ENCODE measurements around the gene PAQR9.

PAQR9 gene

GRCh38 chr3:142947799-142948575, 15.5 kb downstream of the PAQR9 start:
- DNase-seq: no peak
- H3K4me1 ChIP-seq (ENCODE audit: insufficient read depth, low read length): no peaks in the 10 kb centered on the region
- H2AFZ ChIP-seq (ENCODE audit: low read depth, low read length): no peak overlapping the region
- H3K27ac ChIP-seq (ENCODE audit: low read length): no peak overlapping the region
- no peaks in the 10 kb centered on the region for H4K20me1 ChIP-seq (ENCODE audit: insufficient read depth, low read length)
- no peaks in the 10 kb centered on the region for H3K79me2 ChIP-seq (ENCODE audit: insufficient read depth, low read length)
- H3K36me3 ChIP-seq (ENCODE audit: insufficient read depth, low read length): no peaks in the 10 kb centered on the region
- peaks cover 9% of the 10 kb centered on the region for H3K27me3 ChIP-seq (ENCODE audit: insufficient read depth, low read length, poor library complexity)
- H3K4me3 ChIP-seq (ENCODE audit: low read depth in 1 of 2, low read length in 2 of 2): no peak overlapping the region
- TF ChIP-seq EZH2 (IDR thresholded peaks at IDR 0.05; ENCODE audit: borderline replicate concordance, low read depth, low read length, severe bottlenecking): no peak
- TF ChIP-seq CTCF (IDR thresholded peaks at IDR 0.05; ENCODE audit: borderline replicate concordance, extremely low read depth, low read length, poor library complexity, severe bottlenecking): no peak
- no peak overlapping the region for H3K9ac ChIP-seq (ENCODE audit: low read depth, low read length)
- H3K9me3 ChIP-seq (ENCODE audit: insufficient read depth, low read length, severe bottlenecking): no peaks in the 10 kb centered on the region
- no peak overlapping the region for H3K4me2 ChIP-seq (ENCODE audit: insufficient read depth, low read length)
- no peak for ATAC-seq (ENCODE audit: insufficient read depth, low read depth)

- Histone ChIP-seq H2AFZ (ENCODE audit: low read depth, low read length) (no peak overlapping the region), H3K4me3 (ENCODE audit: low read depth in 1 of 2, low read length in 2 of 2) (no peak overlapping the region), H3K36me3 (ENCODE audit: insufficient read depth, low read length) (no peaks in the 10 kb centered on the region), H3K4me2 (ENCODE audit: insufficient read depth, low read length) (no peak overlapping the region), H3K27me3 (ENCODE audit: insufficient read depth, low read length, poor library complexity) (peaks cover 6% of the 10 kb centered on the region), H3K4me1 (ENCODE audit: insufficient read depth, low read length) (no peaks in the 10 kb centered on the region), H3K27ac (ENCODE audit: low read length) (no peak overlapping the region), H3K79me2 (ENCODE audit: insufficient read depth, low read length) (no peaks in the 10 kb centered on the region), H4K20me1 (ENCODE audit: insufficient read depth, low read length) (no peaks in the 10 kb centered on the region), H3K9ac (ENCODE audit: low read depth, low read length) (no peak overlapping the region), H3K9me3 (ENCODE audit: insufficient read depth, low read length, severe bottlenecking) (no peaks in the 10 kb centered on the region)
- ATAC-seq (ENCODE audit: insufficient read depth, low read depth): no peak
- no peak for DNase-seq
- TF ChIP-seq EZH2 (IDR thresholded peaks at IDR 0.05; ENCODE audit: borderline replicate concordance, low read depth, low read length, severe bottlenecking) (no peak), CTCF (IDR thresholded peaks at IDR 0.05; ENCODE audit: borderline replicate concordance, extremely low read depth, low read length, poor library complexity, severe bottlenecking) (no peak)
Measured at GRCh38 chr3:142947352-142947751, 16.1 kb downstream of the PAQR9 start.

- no peak overlapping the region for H3K9ac ChIP-seq (ENCODE audit: low read depth, low read length)
Measured at GRCh38 chr3:142946861-142947260, 16.6 kb downstream of the PAQR9 start.

More at GRCh38 chr3:142946861-142947260, 16.6 kb downstream of the PAQR9 start:
- DNase-seq: no peak
- H3K9me3 ChIP-seq (ENCODE audit: insufficient read depth, low read length, severe bottlenecking): no peaks in the 10 kb centered on the region
- TF ChIP-seq CTCF (IDR thresholded peaks at IDR 0.05; ENCODE audit: borderline replicate concordance, extremely low read depth, low read length, poor library complexity, severe bottlenecking): no peak
- TF ChIP-seq EZH2 (IDR thresholded peaks at IDR 0.05; ENCODE audit: borderline replicate concordance, low read depth, low read length, severe bottlenecking): no peak
- no peaks in the 10 kb centered on the region for H3K36me3 ChIP-seq (ENCODE audit: insufficient read depth, low read length)
- no peaks in the 10 kb centered on the region for H4K20me1 ChIP-seq (ENCODE audit: insufficient read depth, low read length)
- no peak overlapping the region for H3K4me3 ChIP-seq (ENCODE audit: low read depth in 1 of 2, low read length in 2 of 2)
- peaks cover 6% of the 10 kb centered on the region for H3K27me3 ChIP-seq (ENCODE audit: insufficient read depth, low read length, poor library complexity)
- ATAC-seq (ENCODE audit: insufficient read depth, low read depth): no peak
- H3K27ac ChIP-seq (ENCODE audit: low read length): no peak overlapping the region
- H3K4me2 ChIP-seq (ENCODE audit: insufficient read depth, low read length): no peak overlapping the region
- H2AFZ ChIP-seq (ENCODE audit: low read depth, low read length): no peak overlapping the region
- no peaks in the 10 kb centered on the region for H3K4me1 ChIP-seq (ENCODE audit: insufficient read depth, low read length)
- no peaks in the 10 kb centered on the region for H3K79me2 ChIP-seq (ENCODE audit: insufficient read depth, low read length)

Measured in DND-41 (cell line).